ENCODE data around the gene GRIK1. TPM values are rescaled to one million over a fixed set of nuclear protein-coding genes. Genes with fewer than 3 reads are reported as not detected.
A peak's percentile ranks its signal among the peaks of the same experiment; 100 is the strongest.

GRIK1 gene
- total RNA-seq, 1 donor from 2014 or later = 0.39 TPM

GRCh38 chr21:29933088-29933487 lies 6.7 kb downstream of the GRIK1 start:
- H3K4me1 Mint-ChIP-seq (ENCODE audit: low read depth, unreplicated experiment) = peaks cover 6% of the 10 kb centered on the region
- H3K9me3 Mint-ChIP-seq (ENCODE audit: unreplicated experiment) = peaks cover 2% of the 10 kb centered on the region
- no peak for DNase-seq
- no peak for TF ChIP-seq CTCF (IDR thresholded peaks at IDR 0.05; ENCODE audit: partially characterized antibody, unreplicated experiment)
- H3K36me3 Mint-ChIP-seq (ENCODE audit: unreplicated experiment) = no peaks in the 10 kb centered on the region
- no peak overlapping the region for H3K27ac Mint-ChIP-seq (ENCODE audit: unreplicated experiment)
- no peak overlapping the region for H3K4me3 Mint-ChIP-seq (ENCODE audit: unreplicated experiment)
- no peaks in the 10 kb centered on the region for H3K27me3 Mint-ChIP-seq (ENCODE audit: unreplicated experiment)

- Mint-ChIP-seq H3K4me3 (ENCODE audit: unreplicated experiment) (no peak overlapping the region), H3K36me3 (ENCODE audit: unreplicated experiment) (no peaks in the 10 kb centered on the region), H3K27me3 (ENCODE audit: unreplicated experiment) (no peaks in the 10 kb centered on the region), H3K4me1 (ENCODE audit: low read depth, unreplicated experiment) (peaks cover 6% of the 10 kb centered on the region), H3K27ac (ENCODE audit: unreplicated experiment) (no peak overlapping the region), H3K9me3 (ENCODE audit: unreplicated experiment) (peaks cover 2% of the 10 kb centered on the region)
- TF ChIP-seq CTCF (IDR thresholded peaks at IDR 0.05; ENCODE audit: partially characterized antibody, unreplicated experiment) = no peak
- peak; percentile 25 for DNase-seq
Measured at GRCh38 chr21:29928537-29928936, 11.3 kb downstream of the GRIK1 start.

GRCh38 chr21:29920938-29921337 lies 18.9 kb downstream of the GRIK1 start:
- DNase-seq = no peak
- Mint-ChIP-seq H3K36me3 (ENCODE audit: unreplicated experiment) (no peaks in the 10 kb centered on the region), H3K27me3 (ENCODE audit: unreplicated experiment) (no peaks in the 10 kb centered on the region), H3K4me1 (ENCODE audit: low read depth, unreplicated experiment) (no peaks in the 10 kb centered on the region), H3K4me3 (ENCODE audit: unreplicated experiment) (no peak overlapping the region), H3K27ac (ENCODE audit: unreplicated experiment) (no peak overlapping the region), H3K9me3 (ENCODE audit: unreplicated experiment) (no peaks in the 10 kb centered on the region)
- no peak for TF ChIP-seq CTCF (IDR thresholded peaks at IDR 0.05; ENCODE audit: partially characterized antibody, unreplicated experiment)

- DNase-seq = no peak
Measured at GRCh38 chr21:29914326-29914725, 25.5 kb downstream of the GRIK1 start.

GRCh38 chr21:29909571-29909970 lies 30.2 kb downstream of the GRIK1 start:
- no peak overlapping the region for H3K4me3 Mint-ChIP-seq (ENCODE audit: unreplicated experiment)
- H3K27me3 Mint-ChIP-seq (ENCODE audit: unreplicated experiment) = no peaks in the 10 kb centered on the region
- no peak for DNase-seq
- no peaks in the 10 kb centered on the region for H3K4me1 Mint-ChIP-seq (ENCODE audit: low read depth, unreplicated experiment)
- no peak for TF ChIP-seq CTCF (IDR thresholded peaks at IDR 0.05; ENCODE audit: partially characterized antibody, unreplicated experiment)
- H3K36me3 Mint-ChIP-seq (ENCODE audit: unreplicated experiment) = no peaks in the 10 kb centered on the region
- H3K27ac Mint-ChIP-seq (ENCODE audit: unreplicated experiment) = no peak overlapping the region
- H3K9me3 Mint-ChIP-seq (ENCODE audit: unreplicated experiment) = no peaks in the 10 kb centered on the region

More at GRCh38 chr21:29914326-29914725, 25.5 kb downstream of the GRIK1 start:
- H3K4me1 Mint-ChIP-seq (ENCODE audit: low read depth, unreplicated experiment) = no peaks in the 10 kb centered on the region
- TF ChIP-seq CTCF (IDR thresholded peaks at IDR 0.05; ENCODE audit: partially characterized antibody, unreplicated experiment) = no peak
- no peak overlapping the region for H3K4me3 Mint-ChIP-seq (ENCODE audit: unreplicated experiment)
- H3K9me3 Mint-ChIP-seq (ENCODE audit: unreplicated experiment) = no peaks in the 10 kb centered on the region
- H3K27me3 Mint-ChIP-seq (ENCODE audit: unreplicated experiment) = no peaks in the 10 kb centered on the region
- H3K36me3 Mint-ChIP-seq (ENCODE audit: unreplicated experiment) = no peaks in the 10 kb centered on the region
- no peak overlapping the region for H3K27ac Mint-ChIP-seq (ENCODE audit: unreplicated experiment)
